Measurements from ENCODE around the gene TAPT1.
A peak's percentile ranks its signal among the peaks of the same experiment; 100 is the strongest.

The TAPT1 gene

GRCh38 chr4:16225863-16226815 is at the start of gene TAPT1:
TSS of gene TAPT1 (minus strand) at chr4:16226471. CDS start at chr4:16226457, 14 bp downstream.
- no peak for DNase-seq (ENCODE audit: low read depth)

- no peak for DNase-seq (ENCODE audit: low read depth)
Measured at GRCh38 chr4:16271411-16271810, 45.1 kb upstream of the TAPT1 start.

GRCh38 chr4:16270454-16271328 is 44.4 kb upstream of the TAPT1 start:
- no peak for DNase-seq (ENCODE audit: low read depth)

GRCh38 chr4:16269742-16270453 is 43.6 kb upstream of the TAPT1 start:
- DNase-seq (ENCODE audit: low read depth), result peak; percentile 68

- DNase-seq (ENCODE audit: low read depth), result no peak
Measured at GRCh38 chr4:16269240-16269639, 43.0 kb upstream of the TAPT1 start.

- DNase-seq (ENCODE audit: low read depth), result no peak
Measured at GRCh38 chr4:16268290-16268689, 42.0 kb upstream of the TAPT1 start.

- DNase-seq (ENCODE audit: low read depth), result no peak
Measured at GRCh38 chr4:16267639-16268038, 41.4 kb upstream of the TAPT1 start.

- no peak for DNase-seq (ENCODE audit: low read depth)
Measured at GRCh38 chr4:16265820-16266219, 39.5 kb upstream of the TAPT1 start.

- DNase-seq (ENCODE audit: low read depth), result no peak
Measured at GRCh38 chr4:16264798-16265197, 38.5 kb upstream of the TAPT1 start.

GRCh38 chr4:16263056-16263455 is 36.8 kb upstream of the TAPT1 start:
- no peak for DNase-seq (ENCODE audit: low read depth)

- no peak for DNase-seq (ENCODE audit: low read depth)
Measured at GRCh38 chr4:16262188-16262587, 35.9 kb upstream of the TAPT1 start.

- no peak for DNase-seq (ENCODE audit: low read depth)
Measured at GRCh38 chr4:16261313-16261878, 35.1 kb upstream of the TAPT1 start.

GRCh38 chr4:16259889-16260246 is 33.6 kb upstream of the TAPT1 start:
- DNase-seq (ENCODE audit: low read depth), result no peak

- DNase-seq (ENCODE audit: low read depth), result no peak
Measured at GRCh38 chr4:16259241-16259888, 33.1 kb upstream of the TAPT1 start.

- DNase-seq (ENCODE audit: low read depth), result no peak
Measured at GRCh38 chr4:16257611-16258010, 31.3 kb upstream of the TAPT1 start.

GRCh38 chr4:16256343-16256742 is 30.1 kb upstream of the TAPT1 start:
- DNase-seq (ENCODE audit: low read depth), result no peak

- no peak for DNase-seq (ENCODE audit: low read depth)
Measured at GRCh38 chr4:16255730-16256129, 29.5 kb upstream of the TAPT1 start.

GRCh38 chr4:16253127-16253960 is 27.1 kb upstream of the TAPT1 start:
- DNase-seq (ENCODE audit: low read depth), result peak; percentile 66

- no peak for DNase-seq (ENCODE audit: low read depth)
Measured at GRCh38 chr4:16250661-16251365, 24.5 kb upstream of the TAPT1 start.

GRCh38 chr4:16248605-16249004 is 22.3 kb upstream of the TAPT1 start:
- no peak for DNase-seq (ENCODE audit: low read depth)
